HUDEP-2 (cell line): ENCODE measurements around the gene TTC3.

Source experiments
- DNase-seq, 76 experiments: peaks; one replicate each; lab custom pipeline; 2025; ENCODE audit not compliant: unreplicated experiment in 76 of 76; lab: John Stamatoyannopoulos, UW

The TTC3 gene

GRCh38 chr21:37193006-37193405 lies 120.0 kb downstream of the TTC3 start:
- no peak for DNase-seq

GRCh38 chr21:37193676-37194075 lies 120.6 kb downstream of the TTC3 start:
- DNase-seq, result no peak

- DNase-seq, result no peak
Measured at GRCh38 chr21:37195059-37195458, 122.0 kb downstream of the TTC3 start.

- DNase-seq, result no peak
Measured at GRCh38 chr21:37195610-37196009, 122.6 kb downstream of the TTC3 start.

- no peak for DNase-seq
Measured at GRCh38 chr21:37196847-37197246, 123.8 kb downstream of the TTC3 start.

GRCh38 chr21:37197746-37198145 lies 124.7 kb downstream of the TTC3 start:
- no peak for DNase-seq

GRCh38 chr21:37199057-37199924 lies 126.2 kb downstream of the TTC3 start:
- no peak for DNase-seq

- DNase-seq, result no peak
Measured at GRCh38 chr21:37200641-37201480, 127.8 kb downstream of the TTC3 start.

GRCh38 chr21:37202221-37203110 lies 129.4 kb downstream of the TTC3 start:
- DNase-seq, result no peak

GRCh38 chr21:37204580-37204979 lies 131.5 kb downstream of the TTC3 start:
- DNase-seq, result no peak

GRCh38 chr21:37206496-37206895 lies 133.4 kb downstream of the TTC3 start:
- no peak for DNase-seq

- peak in 7 of 76 experiments; percentile 6 to 24 (median 11) for DNase-seq
Measured at GRCh38 chr21:37207441-37208009, 134.5 kb downstream of the TTC3 start.

- DNase-seq, result peak in 28 of 76 experiments; percentile 7 to 43 (median 21)
Measured at GRCh38 chr21:37208056-37208721, 135.1 kb downstream of the TTC3 start.

GRCh38 chr21:37208741-37209225 lies 135.7 kb downstream of the TTC3 start:
- DNase-seq, result no peak

- DNase-seq, result no peak
Measured at GRCh38 chr21:37210130-37210529, 137.1 kb downstream of the TTC3 start.

- no peak for DNase-seq
Measured at GRCh38 chr21:37210799-37211198, 137.7 kb downstream of the TTC3 start.

- DNase-seq, result no peak
Measured at GRCh38 chr21:37214952-37215351, 141.9 kb downstream of the TTC3 start.

GRCh38 chr21:37219761-37220432 lies 146.8 kb downstream of the TTC3 start:
- no peak for DNase-seq

- peak in 31 of 76 experiments; percentile 20 to 70 (median 52) for DNase-seq
Measured at GRCh38 chr21:37220433-37220980, 147.5 kb downstream of the TTC3 start.
